NAMALWA (cell line): ENCODE results near the gene BRPF3.
"Not testable (repeated sequence)": the region's sequence is repeated elsewhere in the genome, so short reads cannot be mapped to it uniquely, and the experiment has no call there.

Experiments
- DNase-seq: peaks from one replicate; pipeline ENCODE4 v3.0.0-alpha.2; 2015; ENCODE audit warnings: low spot score

BRPF3 gene

GRCh38 chr6:36200998-36201596, 4.6 kb downstream of the BRPF3 start:
- no peak for DNase-seq

DNA sequence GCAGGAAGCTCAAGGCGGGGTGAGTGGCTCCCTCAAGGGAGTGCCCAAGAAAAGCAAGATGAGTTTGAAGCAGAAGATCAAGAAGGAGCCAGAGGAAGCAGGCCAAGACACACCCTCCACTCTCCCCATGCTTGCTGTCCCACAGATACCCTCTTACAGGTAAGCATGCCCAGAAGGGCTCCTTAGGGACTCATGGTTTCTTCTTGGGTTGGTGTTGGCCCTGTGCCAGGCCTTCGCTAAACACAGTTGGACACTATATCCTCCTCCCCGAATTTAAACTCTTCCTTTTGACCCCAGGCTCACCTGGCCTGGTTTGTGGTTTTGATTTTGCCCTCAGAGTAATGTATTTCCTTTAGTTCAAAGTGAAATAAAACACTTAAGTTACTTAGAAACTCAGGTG, 5.1 kb downstream of the BRPF3 start:
- no peak for DNase-seq

DNA sequence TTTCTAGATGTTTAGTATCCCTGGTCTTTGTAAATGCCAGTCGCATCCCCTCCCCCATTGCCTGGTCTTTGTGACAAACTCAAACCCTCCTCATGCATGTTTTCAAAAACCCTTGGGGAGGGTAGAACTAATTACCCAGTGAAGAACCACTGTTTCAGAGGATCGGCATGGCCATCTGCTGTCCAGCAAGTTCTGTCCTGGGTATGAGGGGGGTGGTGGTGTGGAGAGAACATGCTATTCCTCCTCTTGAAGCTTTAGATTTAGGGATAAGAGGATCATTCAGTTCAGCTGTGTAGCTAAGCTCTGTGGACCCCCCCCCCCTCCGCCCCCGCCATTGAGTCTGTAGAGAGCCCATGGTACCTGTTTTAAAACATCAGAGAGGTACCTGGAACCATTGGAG, 5.6 kb downstream of the BRPF3 start:
- no peak for DNase-seq

- no peak for DNase-seq
Observed at GRCh38 chr6:36204068-36204753, 7.7 kb downstream of the BRPF3 start.

DNA sequence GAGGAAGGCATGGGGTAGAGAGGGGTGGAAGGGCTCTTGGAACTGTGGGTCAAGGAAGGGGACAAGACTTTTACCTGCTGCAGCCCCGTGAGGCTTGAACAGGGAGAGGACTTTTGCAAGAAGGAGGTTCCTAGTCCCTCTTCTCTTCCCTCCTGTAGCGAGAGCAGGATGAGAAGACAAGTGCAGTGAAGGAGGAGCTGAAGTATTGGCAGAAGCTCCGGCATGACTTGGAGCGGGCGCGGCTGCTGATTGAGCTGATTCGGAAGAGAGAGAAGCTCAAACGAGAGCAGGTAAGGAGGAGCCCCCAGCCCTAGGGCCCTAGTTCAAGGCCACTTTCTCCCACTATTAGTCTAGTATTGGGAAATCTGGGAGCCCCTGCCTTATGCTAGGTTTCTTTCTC, 10.6 kb downstream of the BRPF3 start:
- DNase-seq = no peak

GRCh38 chr6:36209606-36210005, 13.1 kb downstream of the BRPF3 start:
- DNase-seq = no peak

DNA sequence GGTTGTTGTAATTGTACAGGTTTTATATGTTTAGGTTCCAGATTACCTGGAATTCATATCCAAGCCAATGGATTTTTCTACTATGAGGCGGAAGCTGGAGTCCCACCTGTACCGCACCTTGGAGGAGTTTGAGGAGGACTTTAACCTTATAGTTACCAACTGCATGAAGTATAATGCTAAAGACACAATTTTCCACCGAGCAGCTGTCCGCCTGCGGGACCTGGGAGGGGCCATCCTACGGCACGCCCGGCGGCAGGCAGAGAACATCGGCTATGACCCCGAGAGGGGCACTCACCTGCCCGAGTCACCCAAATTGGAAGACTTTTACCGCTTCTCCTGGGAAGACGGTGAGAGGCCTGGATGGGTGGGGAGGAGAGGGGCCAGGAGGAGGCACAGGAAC, 13.6 kb downstream of the BRPF3 start:
- DNase-seq = no peak

- no peak for DNase-seq
Observed at GRCh38 chr6:36210886-36211595, 14.5 kb downstream of the BRPF3 start.

DNA sequence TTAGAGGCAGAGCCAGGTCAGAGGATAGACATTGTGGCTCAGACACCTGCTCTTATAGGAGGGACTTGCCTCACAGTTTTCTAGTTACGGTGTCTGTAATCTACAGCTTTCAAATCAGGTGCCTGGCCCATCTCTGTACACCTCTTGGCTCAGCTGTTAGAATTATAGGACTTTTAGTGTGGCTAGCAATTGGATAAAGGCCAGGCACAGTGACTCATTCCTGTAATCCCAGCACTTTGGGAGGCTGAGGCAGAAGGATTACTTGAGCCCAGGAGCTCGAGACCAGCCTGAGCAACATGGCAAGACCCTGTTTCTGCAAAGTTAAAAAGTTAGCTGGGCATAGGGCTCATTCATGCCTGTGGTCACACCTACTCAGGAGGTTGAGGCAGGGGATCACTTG, 20.0 kb downstream of the BRPF3 start:
- DNase-seq = no peak

DNA sequence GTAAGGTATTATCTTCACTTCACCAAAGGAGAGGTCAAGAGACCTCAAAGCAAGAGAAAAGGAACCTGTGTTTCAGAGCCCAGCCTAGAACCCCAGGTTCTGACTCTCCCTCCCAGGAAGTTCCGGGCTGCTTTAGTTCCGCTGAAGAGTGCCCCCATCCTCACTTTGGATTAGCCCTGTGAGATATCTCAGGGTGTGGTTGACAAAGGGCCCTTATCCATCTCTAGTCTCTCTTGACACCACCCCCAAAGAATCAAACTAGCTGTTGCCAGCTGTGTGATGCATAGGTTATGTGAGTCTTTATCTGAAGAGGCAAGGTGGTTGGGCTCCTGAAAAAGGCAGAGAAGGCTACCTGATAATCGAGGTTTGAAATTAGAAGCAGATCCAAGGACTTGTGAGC, 20.6 kb downstream of the BRPF3 start:
- DNase-seq = no peak

DNA sequence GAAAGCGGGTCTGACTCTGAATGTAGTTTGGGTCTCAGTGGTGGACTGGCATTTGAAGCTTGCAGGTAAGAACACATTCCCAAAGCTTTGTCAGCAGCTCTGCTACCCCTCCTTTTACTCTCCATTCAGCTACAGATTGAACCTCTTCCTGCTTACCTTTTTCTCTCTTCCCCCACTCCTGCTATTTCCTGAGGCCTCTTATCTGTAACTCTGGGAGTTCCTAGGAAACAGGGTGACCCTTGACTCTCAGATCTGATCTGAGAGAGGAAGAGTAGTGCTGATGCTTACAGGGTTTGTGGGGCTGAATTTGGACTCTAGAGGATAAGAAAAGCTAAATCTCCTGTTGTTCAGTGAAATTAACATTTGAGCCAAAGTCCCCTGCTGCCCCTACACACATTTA, 21.4 kb downstream of the BRPF3 start:
- no peak for DNase-seq

GRCh38 chr6:36218516-36218915, 22.0 kb downstream of the BRPF3 start:
- DNase-seq = not testable (repeated sequence)

GRCh38 chr6:36219081-36219480, 22.5 kb downstream of the BRPF3 start:
- DNase-seq = no peak

DNA sequence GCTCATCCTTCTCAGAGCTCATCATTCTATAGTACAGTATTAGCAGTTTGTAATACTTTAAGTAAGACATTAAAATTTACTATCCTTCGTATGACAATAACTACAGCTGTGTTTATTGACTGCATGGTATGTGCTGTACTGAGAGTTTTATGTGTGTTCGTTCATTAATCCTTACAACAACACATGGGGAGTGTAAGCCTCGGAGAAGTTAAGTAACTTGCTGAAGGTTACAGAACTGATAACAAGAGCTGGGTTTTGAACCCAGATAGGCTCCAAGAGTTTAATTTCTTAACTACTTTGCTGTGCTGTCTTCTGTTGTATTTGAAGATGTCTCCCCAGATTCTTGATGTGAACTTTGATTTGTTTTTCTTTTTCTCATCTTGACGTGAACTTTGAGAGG, 23.7 kb downstream of the BRPF3 start:
- no peak for DNase-seq

DNA sequence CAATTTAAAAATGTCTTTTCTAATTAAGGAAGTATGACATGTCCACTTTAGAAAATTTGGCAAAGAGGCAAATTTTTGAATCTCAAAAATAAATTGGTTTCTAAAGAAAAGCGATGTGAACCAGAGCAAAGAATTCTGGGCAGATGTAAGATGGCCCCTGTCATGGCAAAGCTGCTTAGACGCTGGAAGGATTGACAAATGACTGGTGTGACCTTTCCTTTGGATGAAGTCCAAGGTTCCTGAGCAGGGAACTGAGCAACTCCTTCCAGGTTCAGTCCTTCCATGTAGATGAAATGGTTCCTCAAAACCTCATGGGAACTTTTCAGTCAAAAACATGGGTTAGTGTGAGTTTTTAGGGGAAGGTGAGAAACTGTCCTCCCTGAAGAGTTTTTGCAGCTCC, 25.1 kb downstream of the BRPF3 start:
- DNase-seq = no peak

DNA sequence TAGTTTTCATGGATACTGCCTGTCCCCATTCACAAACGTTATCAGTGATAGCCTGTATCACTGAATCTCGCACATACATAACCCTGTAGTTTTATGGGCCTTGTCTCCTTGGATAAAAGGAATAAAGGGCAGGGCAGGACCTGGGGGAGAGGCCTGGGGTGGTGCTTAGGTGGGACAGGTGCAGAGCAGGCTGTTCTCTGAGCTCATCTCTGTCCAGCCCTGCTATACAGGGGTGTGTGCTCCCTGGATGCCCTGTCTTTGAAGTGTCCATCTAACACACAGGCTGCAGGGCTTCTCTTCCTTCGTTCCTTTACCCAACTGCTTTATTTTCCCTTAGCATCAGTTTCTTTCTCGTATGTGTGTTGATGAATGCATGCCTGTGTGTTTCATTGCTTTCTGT, 26.4 kb downstream of the BRPF3 start:
- DNase-seq = no peak

DNA sequence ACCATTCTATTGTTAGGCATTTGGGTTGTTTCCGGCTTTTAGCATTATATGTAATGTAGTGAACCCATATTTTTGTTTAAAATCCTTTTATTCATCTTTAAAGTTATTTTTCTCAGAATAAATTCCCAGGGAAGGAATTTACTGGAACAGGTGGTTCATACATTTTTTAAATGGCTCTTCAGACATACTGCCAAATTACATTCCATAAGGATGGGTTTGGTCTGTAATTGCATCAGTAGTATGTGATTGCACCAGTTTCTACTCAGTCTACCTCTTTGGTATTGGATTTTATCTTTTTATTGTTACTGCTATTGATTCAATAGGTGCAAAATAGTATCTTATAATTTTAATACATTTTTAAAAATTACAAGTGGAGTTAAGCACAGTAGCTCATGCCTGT, 27.2 kb downstream of the BRPF3 start:
- DNase-seq = no peak

DNA sequence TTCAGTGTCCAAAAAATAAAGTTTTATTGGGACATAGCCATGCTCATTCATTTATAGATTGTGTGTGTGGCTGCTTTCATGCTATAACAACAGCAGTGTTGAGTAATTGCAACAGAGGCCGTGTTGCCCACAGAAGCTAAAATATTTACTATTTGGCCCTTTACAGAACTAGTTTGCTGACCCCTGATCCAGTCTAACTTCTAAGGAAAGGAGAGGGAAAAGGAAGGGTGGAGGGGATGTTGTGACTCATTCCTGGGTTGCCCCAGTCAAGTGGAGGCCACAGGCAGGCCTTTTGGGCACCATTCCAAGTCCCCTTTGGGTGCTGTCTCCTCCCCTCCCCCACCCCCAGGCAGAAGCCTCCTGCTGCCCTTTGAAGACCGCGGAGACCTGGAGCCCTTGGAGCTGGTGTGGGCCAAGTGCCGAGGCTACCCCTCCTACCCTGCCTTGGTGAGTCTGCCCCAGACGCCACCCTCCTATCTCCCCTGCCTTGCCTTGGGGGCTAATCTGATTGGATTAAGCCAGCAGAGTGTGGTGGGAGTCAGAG, 28.4 kb downstream of the BRPF3 start:
- DNase-seq = no peak

DNA sequence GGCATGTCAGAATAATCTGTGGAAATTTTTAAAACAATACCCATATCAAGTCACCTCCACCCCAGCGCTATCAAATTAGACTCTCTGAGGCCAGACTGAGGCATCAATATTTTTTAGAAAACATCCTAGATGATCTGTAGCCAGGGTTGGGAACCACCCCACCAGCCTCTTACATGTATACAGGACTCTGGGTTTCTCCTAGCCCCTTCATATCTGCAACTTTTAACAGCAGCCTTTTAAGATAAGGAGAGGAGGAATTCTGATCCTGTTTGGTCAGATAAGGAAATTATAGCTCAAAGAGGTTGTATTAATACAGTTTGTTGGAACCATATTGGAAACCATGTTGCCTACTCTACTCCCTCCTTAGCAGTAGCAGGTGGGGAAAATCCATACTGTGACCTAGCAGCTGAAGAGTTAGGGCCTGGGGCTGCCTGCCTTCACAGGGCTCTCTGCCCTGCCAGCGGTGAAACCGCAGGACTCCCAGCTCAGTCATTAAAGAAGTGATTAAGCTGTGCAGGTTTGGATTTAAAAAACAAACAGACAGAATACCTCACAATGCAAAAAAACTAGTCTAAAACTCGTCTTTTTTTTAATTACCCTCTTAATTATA, 30.0 kb downstream of the BRPF3 start:
- no peak for DNase-seq

- DNase-seq = no peak
Observed at GRCh38 chr6:36227379-36228228, 31.1 kb downstream of the BRPF3 start.

DNA sequence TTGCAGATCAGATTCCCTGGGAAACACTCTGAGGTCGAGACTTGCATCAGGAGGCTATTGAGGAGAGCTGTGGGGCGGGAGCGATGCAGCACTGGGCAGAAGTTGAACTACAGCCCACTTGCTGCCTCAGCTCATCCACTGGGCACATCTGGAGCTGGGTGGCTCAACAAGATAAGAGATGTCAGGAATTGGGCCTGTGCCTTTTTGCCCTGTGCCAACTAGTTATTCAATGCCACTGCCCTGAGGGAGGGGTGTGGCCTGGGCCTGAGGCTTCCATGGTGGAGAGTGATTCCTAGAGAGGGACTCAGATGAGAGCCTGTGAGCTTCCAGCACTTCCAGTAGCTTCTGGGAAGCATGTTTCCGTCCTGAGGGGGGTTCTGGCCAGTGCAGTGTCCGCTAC, 32.7 kb downstream of the BRPF3 start:
- no peak for DNase-seq

DNA sequence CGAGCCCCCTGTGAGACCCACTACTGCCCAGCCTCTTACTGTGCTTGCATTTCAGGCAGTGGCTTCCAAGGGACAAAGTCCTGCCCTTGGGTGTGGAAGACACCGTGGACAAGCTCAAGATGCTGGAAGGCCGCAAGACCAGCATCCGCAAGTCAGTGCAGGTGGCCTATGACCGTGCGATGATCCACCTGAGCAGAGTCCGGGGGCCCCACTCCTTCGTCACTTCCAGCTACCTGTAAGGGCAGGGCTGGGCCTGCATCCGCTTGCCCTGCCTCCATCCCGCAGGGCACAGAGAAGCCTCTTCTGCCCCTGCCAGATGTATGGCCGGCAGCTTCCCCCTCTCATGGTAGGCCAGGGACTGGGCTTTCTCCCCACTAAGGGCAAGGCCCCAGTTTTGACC, 33.8 kb downstream of the BRPF3 start:
- no peak for DNase-seq
